Measurements from ENCODE around the gene C11orf91.
"Not testable (repeated sequence)": the region's sequence is repeated elsewhere in the genome, so short reads cannot be mapped to it uniquely, and the experiment has no call there.

Gene C11orf91

GRCh38 chr11:33735271-33736147 is 34.9 kb upstream of the C11orf91 start:
- Histone ChIP-seq H4K20me1 (peaks cover 0 to 39% (median 12%) of the 10 kb centered on the region in 11 experiments; a peak in 8 of 22 replicates), H3K4me1 (peaks cover 40 to 54% (median 50%) of the 10 kb centered on the region in 10 experiments)

GRCh38 chr11:33734441-33735270 is 34.0 kb upstream of the C11orf91 start:
- H3K4me1 ChIP-seq: peaks cover 40 to 63% (median 50%) of the 10 kb centered on the region in 10 experiments
- peaks cover 0 to 42% (median 12%) of the 10 kb centered on the region in 11 experiments; a peak in 8 of 22 replicates for H4K20me1 ChIP-seq
- peak overlapping the region; percentile 77 to 92 (median 86) for H3K9ac ChIP-seq
- H3K36me3 ChIP-seq: peaks cover 6 to 27% (median 9%) of the 10 kb centered on the region in 11 experiments; a peak in 14 of 22 replicates
- H3K27ac ChIP-seq: peak overlapping the region; percentile 74 to 87 (median 82); a peak in 20 of 22 replicates
- H3K4me3 ChIP-seq: peak overlapping the region; percentile 71 to 95 (median 83)
- H3K9me3 ChIP-seq (replicated peaks in 1 of 11): peaks cover 0 to 4% (median 0%) of the 10 kb centered on the region in 11 experiments; a peak in 2 of 22 replicates
- H3K4me2 ChIP-seq: peak overlapping the region; percentile 83 to 99 (median 94)
- peaks cover 0 to 11% (median 0%) of the 10 kb centered on the region in 11 experiments; a peak in 3 of 22 replicates for H3K27me3 ChIP-seq
- TF ChIP-seq Cebpa-rat (IDR thresholded peaks at IDR 0.05): no peak

More at GRCh38 chr11:33735271-33736147, 34.9 kb upstream of the C11orf91 start:
- Histone ChIP-seq H3K36me3 (peaks cover 0 to 20% (median 7%) of the 10 kb centered on the region in 11 experiments; a peak in 11 of 22 replicates), H3K4me2 (peak overlapping the region; percentile 83 to 99 (median 94)), H3K9me3 (replicated peaks in 1 of 11) (no peaks in the 10 kb centered on the region; a peak in 1 of 22 replicates), H3K27me3 (peaks cover 0 to 11% (median 0%) of the 10 kb centered on the region in 11 experiments; a peak in 3 of 22 replicates), H3K27ac (peak overlapping the region; percentile 74 to 87 (median 82)), H3K9ac (peak overlapping the region; percentile 77 to 92 (median 86)), H3K4me3 (peak overlapping the region; percentile 71 to 95 (median 83))
- TF ChIP-seq Cebpa-rat (IDR thresholded peaks at IDR 0.05): no peak

GRCh38 chr11:33733980-33734379 is 33.4 kb upstream of the C11orf91 start:
- peaks cover 40 to 70% (median 50%) of the 10 kb centered on the region in 10 experiments for H3K4me1 ChIP-seq
- H3K4me3 ChIP-seq: peak overlapping the region in 2 of 10 experiments; percentile 89 to 95; a peak in 4 of 20 replicates
- H3K4me2 ChIP-seq: peak overlapping the region; percentile 83 to 99 (median 94); a peak in 20 of 22 replicates
- H3K27ac ChIP-seq: no peak overlapping the region; a peak in 1 of 22 replicates
- peak overlapping the region in 2 of 11 experiments; percentile 90 to 92; a peak in 3 of 22 replicates for H3K9ac ChIP-seq
- TF ChIP-seq Cebpa-rat (IDR thresholded peaks at IDR 0.05): no peak
- H4K20me1 ChIP-seq: peaks cover 0 to 42% (median 12%) of the 10 kb centered on the region in 11 experiments; a peak in 8 of 22 replicates
- peaks cover 0 to 10% (median 0%) of the 10 kb centered on the region in 11 experiments; a peak in 5 of 22 replicates for H3K9me3 ChIP-seq (replicated peaks in 1 of 11)
- H3K27me3 ChIP-seq: peaks cover 0 to 11% (median 0%) of the 10 kb centered on the region in 11 experiments; a peak in 3 of 22 replicates
- peaks cover 6 to 32% (median 14%) of the 10 kb centered on the region in 11 experiments; a peak in 14 of 22 replicates for H3K36me3 ChIP-seq

GRCh38 chr11:33731723-33732531 is 31.3 kb upstream of the C11orf91 start:
- Histone ChIP-seq H3K9ac (peak overlapping the region in 2 of 11 experiments; percentile 30 to 61; a peak in 4 of 22 replicates), H3K27me3 (peaks cover 0 to 11% (median 0%) of the 10 kb centered on the region in 11 experiments; a peak in 3 of 22 replicates), H3K4me2 (peak overlapping the region; percentile 34 to 99 (median 83)), H3K9me3 (replicated peaks in 1 of 11) (peaks cover 0 to 20% (median 3%) of the 10 kb centered on the region in 11 experiments; a peak in 7 of 22 replicates), H3K4me3 (peak overlapping the region in 2 of 10 experiments; percentile 89 to 95; a peak in 3 of 20 replicates), H3K4me1 (peaks cover 37 to 81% (median 48%) of the 10 kb centered on the region in 10 experiments), H3K27ac (peak overlapping the region in 7 of 11 experiments; percentile 21 to 71 (median 48); a peak in 12 of 22 replicates), H3K36me3 (peaks cover 6 to 32% (median 14%) of the 10 kb centered on the region in 11 experiments; a peak in 14 of 22 replicates), H4K20me1 (peaks cover 0 to 42% (median 12%) of the 10 kb centered on the region in 11 experiments; a peak in 8 of 22 replicates)
- TF ChIP-seq Cebpa-rat (IDR thresholded peaks at IDR 0.05): no peak

- peaks cover 0 to 11% (median 0%) of the 10 kb centered on the region in 11 experiments; a peak in 3 of 22 replicates for H3K27me3 ChIP-seq
- no peak overlapping the region; a peak in 2 of 22 replicates for H3K27ac ChIP-seq
- no peak overlapping the region; a peak in 1 of 20 replicates for H3K4me3 ChIP-seq
- H3K9ac ChIP-seq: no peak overlapping the region
- H4K20me1 ChIP-seq: peaks cover 0 to 42% (median 12%) of the 10 kb centered on the region in 11 experiments; a peak in 8 of 22 replicates
- peaks cover 6 to 32% (median 14%) of the 10 kb centered on the region in 11 experiments; a peak in 14 of 22 replicates for H3K36me3 ChIP-seq
- H3K9me3 ChIP-seq (replicated peaks in 1 of 11): peaks cover 0 to 20% (median 3%) of the 10 kb centered on the region in 11 experiments; a peak in 7 of 22 replicates
- peaks cover 31 to 89% (median 42%) of the 10 kb centered on the region in 10 experiments for H3K4me1 ChIP-seq
- no peak for TF ChIP-seq Cebpa-rat (IDR thresholded peaks at IDR 0.05)
- H3K4me2 ChIP-seq: peak overlapping the region in 2 of 11 experiments; percentile 98 to 99; a peak in 4 of 22 replicates
Observed at GRCh38 chr11:33730716-33731115, 30.1 kb upstream of the C11orf91 start.

- Histone ChIP-seq H3K9me3 (replicated peaks in 1 of 11) (peaks cover 0 to 20% (median 3%) of the 10 kb centered on the region in 11 experiments; a peak in 7 of 22 replicates), H3K36me3 (peaks cover 6 to 30% (median 14%) of the 10 kb centered on the region in 11 experiments; a peak in 14 of 22 replicates), H4K20me1 (peaks cover 0 to 40% (median 3%) of the 10 kb centered on the region in 11 experiments; a peak in 6 of 22 replicates), H3K4me2 (peak overlapping the region in 2 of 11 experiments; percentile 98 to 99; a peak in 1 of 22 replicates), H3K4me1 (peaks cover 34 to 97% (median 45%) of the 10 kb centered on the region in 10 experiments)
- not testable (repeated sequence) for H3K27ac ChIP-seq, H3K27me3 ChIP-seq, H3K4me3 ChIP-seq, H3K9ac ChIP-seq
Observed at GRCh38 chr11:33729072-33729664, 28.5 kb upstream of the C11orf91 start.

GRCh38 chr11:33727539-33727938 is 26.9 kb upstream of the C11orf91 start:
- H3K36me3 ChIP-seq: peaks cover 0 to 19% (median 15%) of the 10 kb centered on the region in 11 experiments; a peak in 13 of 22 replicates

More at GRCh38 chr11:33727539-33727938, 26.9 kb upstream of the C11orf91 start:
- peak overlapping the region in 2 of 11 experiments; percentile 7 to 25; a peak in 1 of 22 replicates for H3K27ac ChIP-seq
- not testable (repeated sequence) for H3K9ac ChIP-seq, H3K4me3 ChIP-seq, H3K27me3 ChIP-seq
- H3K4me1 ChIP-seq: peaks cover 40 to 97% (median 45%) of the 10 kb centered on the region in 10 experiments
- H4K20me1 ChIP-seq: peaks cover 0 to 35% (median 15%) of the 10 kb centered on the region in 11 experiments; a peak in 8 of 22 replicates
- peaks cover 0 to 20% (median 3%) of the 10 kb centered on the region in 11 experiments; a peak in 7 of 22 replicates for H3K9me3 ChIP-seq (replicated peaks in 1 of 11)
- H3K4me2 ChIP-seq: peak overlapping the region in 3 of 11 experiments; percentile 33 to 58 (median 55); a peak in 4 of 22 replicates
